ENCODE measurements around the gene WT1. TPM values are rescaled to one million over a fixed set of nuclear protein-coding genes. Genes with fewer than 3 reads are reported as not detected.

The WT1 gene
- total RNA-seq, 1 donor, result under 0.01 TPM

DNA sequence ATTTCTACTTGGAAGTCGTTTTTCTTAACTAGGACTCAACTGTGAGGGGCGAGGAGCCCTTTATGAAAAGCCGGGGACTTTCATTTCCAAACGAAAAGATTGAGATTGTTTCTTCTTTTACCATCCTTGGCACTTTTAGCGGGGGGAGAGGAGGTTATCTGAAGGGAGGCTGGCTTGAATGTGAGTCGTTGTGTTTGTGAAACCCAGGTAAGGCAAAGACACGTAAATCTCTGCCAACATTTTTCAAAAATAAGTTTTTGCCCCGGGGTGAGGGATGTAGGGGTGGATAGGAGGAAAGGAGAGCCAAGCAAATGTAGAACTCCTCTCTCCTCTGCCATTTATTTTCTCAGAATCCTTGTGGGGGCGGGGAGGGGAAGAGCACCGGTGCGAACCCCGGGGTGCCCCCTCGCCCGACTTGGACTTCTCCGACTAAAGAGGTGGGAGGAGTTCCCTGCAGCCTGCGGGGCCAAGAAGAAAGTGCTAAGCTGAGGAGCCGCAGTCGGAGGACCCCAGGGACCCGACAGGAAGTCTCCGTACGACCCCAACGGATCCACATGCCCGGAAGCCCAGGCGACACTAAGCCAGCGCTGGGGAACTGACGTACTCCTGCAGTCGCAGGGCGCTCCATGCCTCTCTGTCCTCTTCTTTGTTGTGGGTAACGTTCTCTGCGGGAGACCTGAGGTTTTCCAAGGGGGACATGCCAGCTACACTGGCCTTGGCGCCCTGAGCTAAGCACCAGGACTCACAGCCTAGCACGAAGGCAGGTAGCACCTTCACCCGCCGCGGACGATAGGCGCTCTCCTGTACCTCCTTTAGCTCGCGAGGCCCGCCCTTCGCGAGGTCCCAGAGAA, 2.4 kb upstream of the WT1 start:
- TF ChIP-seq, protein P1, sequence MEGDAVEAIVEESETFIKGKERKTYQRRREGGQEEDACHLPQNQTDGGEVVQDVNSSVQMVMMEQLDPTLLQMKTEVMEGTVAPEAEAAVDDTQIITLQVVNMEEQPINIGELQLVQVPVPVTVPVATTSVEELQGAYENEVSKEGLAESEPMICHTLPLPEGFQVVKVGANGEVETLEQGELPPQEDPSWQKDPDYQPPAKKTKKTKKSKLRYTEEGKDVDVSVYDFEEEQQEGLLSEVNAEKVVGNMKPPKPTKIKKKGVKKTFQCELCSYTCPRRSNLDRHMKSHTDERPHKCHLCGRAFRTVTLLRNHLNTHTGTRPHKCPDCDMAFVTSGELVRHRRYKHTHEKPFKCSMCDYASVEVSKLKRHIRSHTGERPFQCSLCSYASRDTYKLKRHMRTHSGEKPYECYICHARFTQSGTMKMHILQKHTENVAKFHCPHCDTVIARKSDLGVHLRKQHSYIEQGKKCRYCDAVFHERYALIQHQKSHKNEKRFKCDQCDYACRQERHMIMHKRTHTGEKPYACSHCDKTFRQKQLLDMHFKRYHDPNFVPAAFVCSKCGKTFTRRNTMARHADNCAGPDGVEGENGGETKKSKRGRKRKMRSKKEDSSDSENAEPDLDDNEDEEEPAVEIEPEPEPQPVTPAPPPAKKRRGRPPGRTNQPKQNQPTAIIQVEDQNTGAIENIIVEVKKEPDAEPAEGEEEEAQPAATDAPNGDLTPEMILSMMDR (IDR thresholded peaks at IDR 0.05; ENCODE audit: extremely low read depth, low read depth, low read length), result no peak
- Histone ChIP-seq H3K79me2 (ENCODE audit: insufficient read depth, low read length) (no peaks in the 10 kb centered on the region), H3K4me3 (ENCODE audit: insufficient read depth, low read length) (no peak overlapping the region), H3K36me3 (ENCODE audit: insufficient read depth, low read length) (no peaks in the 10 kb centered on the region), H3K4me2 (ENCODE audit: insufficient read depth, low read length) (no peak overlapping the region), H2AFZ (ENCODE audit: low read length) (no peak overlapping the region), H3K4me1 (ENCODE audit: insufficient read depth, low read length) (no peaks in the 10 kb centered on the region), H4K20me1 (ENCODE audit: insufficient read depth, low read length) (no peaks in the 10 kb centered on the region), H3K9me3 (ENCODE audit: low read depth, low read length) (no peaks in the 10 kb centered on the region), H3K27ac (ENCODE audit: low read depth, low read length) (no peak overlapping the region), H3K27me3 (ENCODE audit: insufficient read depth, low read length) (peaks cover 97% of the 10 kb centered on the region)
- DNase-seq (ENCODE audit: insufficient read length, low spot score, missing footprints), result no peak

DNA sequence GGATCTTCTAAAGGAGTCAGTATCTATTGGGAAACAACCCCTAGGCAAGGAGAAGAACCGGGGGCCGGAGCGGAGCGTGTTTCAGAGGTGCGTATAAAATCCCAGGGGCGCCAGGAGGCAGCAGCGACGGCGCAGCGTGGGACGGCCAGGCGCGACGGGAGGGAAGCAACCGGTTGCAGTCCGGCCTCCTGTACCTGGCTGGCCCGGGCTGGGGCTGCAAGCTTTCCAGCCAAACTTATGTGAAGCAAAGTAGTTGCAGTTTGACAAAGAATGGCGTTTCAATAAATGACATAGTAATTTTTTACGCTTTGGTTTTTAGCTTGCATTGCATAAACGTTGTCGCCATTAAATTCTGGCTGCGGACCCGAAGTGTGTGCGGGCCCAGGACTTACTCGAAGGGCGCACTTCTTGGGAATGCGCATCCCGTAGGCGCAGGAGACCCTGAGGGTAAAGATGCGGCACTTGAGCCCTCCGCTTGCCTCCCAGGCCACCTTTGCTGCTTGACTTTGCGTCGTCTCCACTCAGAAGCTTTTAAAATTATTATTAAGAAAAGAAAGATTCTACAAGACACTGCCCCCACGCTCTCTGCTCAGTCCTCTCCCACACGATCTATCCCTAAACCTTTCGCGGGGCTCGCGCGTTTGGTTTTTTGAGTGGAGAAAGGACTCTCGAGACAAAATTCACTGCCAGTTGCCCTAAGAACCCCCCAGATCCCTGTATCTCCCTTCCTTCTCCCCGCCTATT, 1.6 kb upstream of the WT1 start:
- no peak for DNase-seq (ENCODE audit: insufficient read length, low spot score, missing footprints)
- no peaks in the 10 kb centered on the region for H3K9me3 ChIP-seq (ENCODE audit: low read depth, low read length)
- no peak overlapping the region for H3K4me2 ChIP-seq (ENCODE audit: insufficient read depth, low read length)
- H3K36me3 ChIP-seq (ENCODE audit: insufficient read depth, low read length), result no peaks in the 10 kb centered on the region
- no peak overlapping the region for H3K27ac ChIP-seq (ENCODE audit: low read depth, low read length)
- no peaks in the 10 kb centered on the region for H3K4me1 ChIP-seq (ENCODE audit: insufficient read depth, low read length)
- no peak overlapping the region for H3K4me3 ChIP-seq (ENCODE audit: insufficient read depth, low read length)
- no peaks in the 10 kb centered on the region for H4K20me1 ChIP-seq (ENCODE audit: insufficient read depth, low read length)
- no peak overlapping the region for H2AFZ ChIP-seq (ENCODE audit: low read length)
- H3K79me2 ChIP-seq (ENCODE audit: insufficient read depth, low read length), result no peaks in the 10 kb centered on the region
- TF ChIP-seq, protein P1 (IDR thresholded peaks at IDR 0.05; ENCODE audit: extremely low read depth, low read depth, low read length), result no peak
- peaks cover 97% of the 10 kb centered on the region for H3K27me3 ChIP-seq (ENCODE audit: insufficient read depth, low read length)

DNA sequence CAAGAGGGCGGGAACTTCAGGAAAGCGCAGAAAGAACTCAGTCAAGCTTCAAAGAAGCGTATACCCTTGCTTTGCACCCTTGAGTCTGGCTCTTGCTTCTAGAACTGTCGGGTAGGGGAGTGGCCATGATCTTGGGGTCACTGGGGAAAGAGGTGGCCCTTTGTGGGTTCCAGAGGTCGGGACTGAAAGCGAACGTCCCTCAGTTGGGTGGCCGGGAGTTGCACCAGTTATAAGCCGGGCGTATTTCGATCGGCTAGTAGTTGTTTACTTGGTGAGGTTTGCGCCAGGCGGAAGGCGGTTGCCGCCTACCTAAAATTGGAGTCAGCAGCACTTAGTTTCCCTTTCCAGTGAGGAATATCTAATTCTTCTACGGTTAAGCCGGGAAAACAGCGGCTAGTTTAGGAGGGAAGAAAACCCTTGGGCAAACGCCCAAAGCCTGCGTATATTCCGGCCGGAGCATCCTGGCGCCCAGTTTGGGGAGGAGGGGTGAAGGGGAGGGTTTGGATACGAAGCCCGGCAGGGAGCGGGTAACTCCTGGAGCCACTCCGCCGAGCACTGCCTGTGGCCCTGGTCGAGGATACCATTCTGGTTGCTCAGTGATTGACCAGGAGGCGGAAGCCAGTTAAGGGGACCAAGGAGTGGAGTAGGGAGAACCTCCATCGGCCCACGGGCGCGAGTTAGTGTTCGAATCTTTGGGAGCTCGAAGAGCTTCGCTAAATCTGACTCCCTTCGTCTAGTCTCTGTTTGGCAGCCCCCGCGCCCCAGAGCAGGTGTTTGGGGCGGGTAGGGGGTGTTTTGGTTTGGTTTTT, 807 bp upstream of the WT1 start:
- H2AFZ ChIP-seq (ENCODE audit: low read length), result no peak overlapping the region
- H3K9me3 ChIP-seq (ENCODE audit: low read depth, low read length), result no peaks in the 10 kb centered on the region
- no peaks in the 10 kb centered on the region for H4K20me1 ChIP-seq (ENCODE audit: insufficient read depth, low read length)
- DNase-seq (ENCODE audit: insufficient read length, low spot score, missing footprints), result no peak
- TF ChIP-seq, protein P1 (IDR thresholded peaks at IDR 0.05; ENCODE audit: extremely low read depth, low read depth, low read length), result no peak
- H3K4me3 ChIP-seq (ENCODE audit: insufficient read depth, low read length), result no peak overlapping the region
- no peaks in the 10 kb centered on the region for H3K79me2 ChIP-seq (ENCODE audit: insufficient read depth, low read length)
- peaks cover 97% of the 10 kb centered on the region for H3K27me3 ChIP-seq (ENCODE audit: insufficient read depth, low read length)
- H3K4me1 ChIP-seq (ENCODE audit: insufficient read depth, low read length), result no peaks in the 10 kb centered on the region
- H3K36me3 ChIP-seq (ENCODE audit: insufficient read depth, low read length), result no peaks in the 10 kb centered on the region
- no peak overlapping the region for H3K27ac ChIP-seq (ENCODE audit: low read depth, low read length)
- no peak overlapping the region for H3K4me2 ChIP-seq (ENCODE audit: insufficient read depth, low read length)

All from osteoblast (primary cell).